ENCODE measurements around the gene KCTD2.

DNA sequence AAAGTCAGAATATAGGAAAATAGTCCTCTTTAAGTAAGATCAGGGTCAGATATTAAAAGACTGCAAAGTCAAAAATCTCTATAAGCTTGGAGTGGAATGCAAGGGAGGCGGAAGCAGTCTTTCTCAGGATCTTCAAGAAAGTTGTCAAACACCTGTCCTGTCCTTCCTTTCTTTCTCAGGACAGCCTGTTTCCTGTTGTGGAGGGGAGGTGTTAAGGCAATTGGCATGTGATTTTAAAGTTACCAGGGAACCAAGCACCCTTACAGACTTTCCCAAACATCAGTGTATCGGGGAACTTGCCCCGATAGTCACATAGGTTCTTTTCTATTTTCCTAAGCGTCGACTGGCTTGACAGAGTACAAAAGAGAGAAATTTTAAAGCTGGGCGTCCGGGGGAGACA is 2.3 kb upstream of the KCTD2 start:
- TF ChIP-seq CTCF (conservative IDR thresholded peaks at IDR 0.05; ENCODE audit: low read length) (no peak), EZH2phosphoT487 (IDR thresholded peaks at IDR 0.05; ENCODE audit: borderline replicate concordance) (no peak)

Data from Loucy (cell line).